ENCODE measurements around the gene GPR4.

DNA sequence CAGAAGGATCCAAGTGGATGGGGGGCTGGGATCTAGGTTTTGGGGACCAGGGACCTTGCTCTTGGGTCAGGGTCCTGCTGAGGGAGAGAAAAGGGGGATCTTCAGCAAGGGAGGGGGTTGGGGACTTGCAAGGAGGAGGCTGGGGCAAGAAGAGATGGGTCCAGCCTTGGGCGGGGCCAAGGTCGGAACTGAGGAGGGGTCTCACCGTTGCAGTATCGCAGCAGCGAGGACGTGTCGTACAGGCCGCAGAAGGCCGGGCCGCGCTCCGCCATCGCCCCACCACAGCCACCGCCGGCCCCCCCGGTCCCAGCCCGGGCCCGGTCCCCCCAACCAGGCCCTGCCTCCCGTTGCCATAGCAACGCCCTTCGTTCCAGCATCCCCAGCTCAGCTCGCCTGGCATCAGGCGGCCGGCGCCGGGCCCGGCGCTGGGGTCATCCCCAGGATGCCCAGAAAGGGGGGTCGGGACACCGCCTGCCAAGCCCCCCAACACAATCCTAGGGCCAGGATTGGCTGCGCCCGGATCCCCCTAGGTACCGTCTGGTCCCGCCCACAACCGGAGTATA is 43.1 kb upstream of the GPR4 start:
- TF ChIP-seq, protein P1, sequence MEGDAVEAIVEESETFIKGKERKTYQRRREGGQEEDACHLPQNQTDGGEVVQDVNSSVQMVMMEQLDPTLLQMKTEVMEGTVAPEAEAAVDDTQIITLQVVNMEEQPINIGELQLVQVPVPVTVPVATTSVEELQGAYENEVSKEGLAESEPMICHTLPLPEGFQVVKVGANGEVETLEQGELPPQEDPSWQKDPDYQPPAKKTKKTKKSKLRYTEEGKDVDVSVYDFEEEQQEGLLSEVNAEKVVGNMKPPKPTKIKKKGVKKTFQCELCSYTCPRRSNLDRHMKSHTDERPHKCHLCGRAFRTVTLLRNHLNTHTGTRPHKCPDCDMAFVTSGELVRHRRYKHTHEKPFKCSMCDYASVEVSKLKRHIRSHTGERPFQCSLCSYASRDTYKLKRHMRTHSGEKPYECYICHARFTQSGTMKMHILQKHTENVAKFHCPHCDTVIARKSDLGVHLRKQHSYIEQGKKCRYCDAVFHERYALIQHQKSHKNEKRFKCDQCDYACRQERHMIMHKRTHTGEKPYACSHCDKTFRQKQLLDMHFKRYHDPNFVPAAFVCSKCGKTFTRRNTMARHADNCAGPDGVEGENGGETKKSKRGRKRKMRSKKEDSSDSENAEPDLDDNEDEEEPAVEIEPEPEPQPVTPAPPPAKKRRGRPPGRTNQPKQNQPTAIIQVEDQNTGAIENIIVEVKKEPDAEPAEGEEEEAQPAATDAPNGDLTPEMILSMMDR (conservative IDR thresholded peaks at IDR 0.05; ENCODE audit: low read length): no peak
- no peak for TF ChIP-seq EZH2phosphoT487 (IDR thresholded peaks at IDR 0.05; ENCODE audit: borderline replicate concordance)

Data from Loucy (cell line).